Posterior vena cava (tissue), 2 donors: ENCODE data around the gene MIS12. TPM values are rescaled to one million over a fixed set of nuclear protein-coding genes. Genes with fewer than 3 reads are reported as not detected.

ENCODE experiments used
- DNase-seq: peaks from one replicate; pipeline ENCODE4 v3.0.0-alpha.2; 2020; ENCODE audit warnings: low spot score
- intact Hi-C, 2 donors: fragments of 100-400 bp; cut with DNase I; formaldehyde crosslinking; loops; one replicate each; pipeline versions ENCODE4 v1.14.1 to v1.14.2; 2022 to 2023
- total RNA-seq, 2 donors: library from RNA; stranded (reverse); fragmentation: NEBNext Ultra II Directional; extraction: Animal tissue kit (Norgen Biotek cat#: 25700); gene quantifications; one replicate each; pipeline ENCODE4 v1.2.1, GENCODE V29; 2021
- donor health status: DM: yes; HTN: yes; CAD: no.
- donor health status: DM: yes; HTN: yes; CAD: no.

Gene MIS12
- total RNA-seq, 2 donors from 2014 or later = 13.5 to 15.0 TPM

DNA sequence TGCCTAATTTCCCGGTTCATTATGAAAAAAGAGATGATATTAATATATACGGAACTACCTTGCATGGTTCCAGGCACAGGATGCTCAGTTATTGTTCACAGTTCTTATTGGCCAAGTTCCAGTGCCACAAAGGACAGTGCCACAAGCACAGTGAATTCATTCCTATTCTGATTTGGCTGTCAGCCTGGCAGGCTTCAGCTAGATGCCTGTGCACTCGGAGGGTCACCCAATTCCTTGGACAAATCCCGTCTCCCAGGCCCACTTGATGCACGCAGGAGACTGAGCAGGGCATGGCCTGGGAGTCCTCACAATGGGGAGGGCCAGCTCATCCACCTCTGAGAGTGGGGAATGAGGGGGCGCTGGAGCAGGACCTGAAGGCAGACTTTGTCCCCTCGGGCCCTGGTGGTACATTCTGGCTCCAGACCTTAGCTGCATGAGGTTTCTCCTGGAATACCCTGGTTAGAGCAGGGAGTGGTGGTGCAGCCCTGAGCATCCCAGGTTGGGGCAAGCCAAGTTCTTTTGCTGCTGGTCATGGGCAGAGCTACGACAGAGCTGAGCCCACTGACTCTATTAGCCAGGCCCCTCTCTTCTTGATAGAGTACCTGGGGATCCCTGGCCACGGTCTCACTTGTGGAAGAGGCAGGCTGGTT lies 41.4 kb downstream of the MIS12 start:
- intact Hi-C loops = no loop called here
- no peak for DNase-seq

DNA sequence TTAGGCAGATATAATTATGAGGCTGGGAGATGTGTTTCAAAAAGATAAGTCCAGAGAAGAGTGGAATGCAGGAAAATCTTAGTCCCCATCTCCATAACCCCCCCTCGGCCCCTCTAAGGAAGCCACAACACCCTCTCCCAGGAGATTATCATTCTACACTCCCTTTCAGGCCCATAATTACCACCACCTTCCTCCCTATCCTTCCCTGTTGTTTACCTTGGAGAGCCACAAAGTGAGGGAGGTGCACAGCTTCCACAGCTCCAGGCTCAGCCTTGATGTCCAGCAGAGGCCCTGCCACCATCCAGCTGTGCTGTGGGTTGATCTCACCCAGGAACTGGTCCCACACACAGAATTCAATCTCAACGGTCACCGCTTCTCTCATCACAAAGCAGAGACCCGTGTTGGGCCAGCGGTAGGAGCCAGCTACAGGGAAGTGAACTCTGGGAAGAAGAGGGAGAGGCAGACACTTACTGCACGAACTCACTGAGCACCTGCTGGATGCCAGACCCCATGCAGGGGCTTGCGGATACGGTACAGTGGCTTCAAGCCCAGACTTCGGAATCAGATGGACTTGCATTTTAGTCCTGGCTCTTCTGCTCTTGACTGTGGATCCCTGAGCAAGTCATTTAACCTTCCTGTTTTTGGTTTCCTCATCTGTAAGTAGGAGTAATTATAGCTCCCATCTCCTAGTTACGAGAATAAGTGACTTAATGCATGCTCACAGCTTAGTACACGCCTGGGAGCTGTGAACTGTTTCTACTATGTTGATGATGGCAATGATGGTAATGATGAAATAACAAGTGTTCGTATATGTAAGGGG lies 44.1 kb downstream of the MIS12 start:
- intact Hi-C loops = loop anchor here in 1 of 2 donors (10.0 kb wide), 1 partner anchor 364 kb away; no protein-coding TSS in a partner anchor
- no peak for DNase-seq

DNA sequence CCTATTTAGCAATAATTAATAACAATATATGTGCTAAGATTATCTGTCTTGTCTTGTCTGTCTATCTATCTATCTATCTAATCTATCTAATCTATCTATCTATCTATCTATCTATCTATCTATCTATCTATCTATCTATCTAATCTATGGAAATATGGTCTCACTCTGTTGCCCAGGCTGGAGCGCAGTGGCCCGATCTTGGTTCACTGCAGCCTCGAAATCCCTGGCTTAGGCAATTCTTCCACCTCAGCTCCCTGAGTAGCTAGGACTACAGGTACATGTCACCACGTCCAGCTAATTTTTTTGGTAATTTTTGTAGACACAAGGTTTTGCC lies 44.7 kb downstream of the MIS12 start:
- intact Hi-C loops = loop anchor here in 1 of 2 donors (10.0 kb wide), 1 partner anchor 364 kb away; no protein-coding TSS in a partner anchor
- DNase-seq = no peak

DNA sequence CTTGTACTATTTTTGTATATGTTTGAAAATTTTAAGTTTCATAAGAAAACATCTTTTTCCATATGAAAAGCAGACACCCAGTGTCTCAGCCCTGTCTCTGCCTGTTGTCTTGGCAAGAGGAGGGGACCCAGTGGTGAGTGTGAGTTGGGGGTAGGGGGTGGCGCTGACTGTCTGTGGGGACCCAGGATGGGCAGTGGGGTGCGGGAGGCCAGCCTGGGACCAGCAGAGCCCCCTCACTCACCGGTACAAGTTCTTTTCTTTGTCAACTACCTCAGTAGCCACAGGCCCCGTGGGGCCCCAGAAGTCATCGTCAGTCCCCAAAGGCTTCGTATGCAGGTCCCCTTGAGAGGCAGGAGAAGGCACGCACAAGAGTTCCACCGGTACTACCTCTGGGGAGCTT lies 46.2 kb downstream of the MIS12 start:
- intact Hi-C loops = loop anchor here in 1 of 2 donors (10.0 kb wide), 1 partner anchor 362 kb away; no protein-coding TSS in a partner anchor
- DNase-seq = no peak

DNA sequence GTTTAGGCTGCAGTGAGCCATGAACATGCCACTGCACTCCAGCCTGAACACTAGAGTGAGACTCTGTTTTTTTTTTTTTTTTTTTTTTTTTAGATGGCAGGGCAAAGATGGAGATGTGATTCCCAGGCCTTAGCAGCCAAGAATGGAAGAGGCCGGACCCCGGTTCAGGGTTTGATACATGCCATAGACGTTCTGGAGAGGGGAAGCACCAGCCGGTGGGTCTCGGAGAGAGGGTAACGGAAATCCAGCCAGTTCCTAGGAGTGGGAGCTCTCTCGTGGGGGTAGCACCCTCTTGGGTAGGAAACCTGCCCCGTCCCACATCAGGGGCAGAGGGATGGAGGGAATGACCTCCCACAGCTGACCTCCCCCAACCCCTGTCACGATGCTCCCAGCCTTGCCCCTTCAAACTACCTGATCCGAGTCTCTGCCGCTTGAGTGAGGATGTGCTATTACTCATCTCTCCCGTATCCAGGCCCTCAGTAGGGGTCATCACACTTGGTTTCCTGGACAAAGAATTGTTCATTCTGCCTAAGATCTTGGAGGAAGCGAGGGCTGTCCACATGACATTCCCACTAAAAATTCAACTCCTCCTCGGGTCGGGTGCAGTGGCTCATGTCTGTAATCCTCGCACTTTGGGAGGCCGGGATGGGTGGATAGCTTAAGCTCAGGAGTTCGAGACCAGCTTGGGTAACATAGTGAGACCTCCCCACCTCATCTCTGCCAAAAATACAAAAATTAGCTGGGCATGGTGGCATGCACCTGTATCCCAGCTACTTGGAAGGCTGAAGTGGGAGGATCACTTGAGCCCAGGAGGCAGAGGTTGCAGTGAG lies 47.3 kb downstream of the MIS12 start:
- intact Hi-C loops = loop anchor here in 1 of 2 donors (10.0 kb wide), 1 partner anchor 361 kb away; no protein-coding TSS in a partner anchor

DNA sequence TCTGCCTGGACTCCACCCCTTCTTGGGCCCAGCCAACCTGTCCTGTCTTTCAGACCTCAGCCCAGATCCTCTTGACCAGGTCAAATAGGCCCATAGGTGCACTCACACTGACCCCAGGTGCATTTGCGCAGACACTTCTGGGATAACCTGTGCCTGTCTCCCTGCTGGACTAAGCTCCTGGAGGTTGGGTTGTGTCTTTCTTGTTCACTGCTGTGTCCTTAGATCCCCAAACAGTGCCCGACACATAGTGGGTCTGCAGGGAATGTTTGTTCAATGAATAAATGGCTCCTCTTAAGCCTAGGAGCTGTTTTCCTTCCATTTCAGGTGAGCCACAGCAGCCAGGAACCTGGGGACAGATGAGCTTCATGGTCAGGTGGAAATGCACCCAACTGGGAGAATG lies 49.1 kb downstream of the MIS12 start:
- intact Hi-C loops = loop anchor here in 1 of 2 donors (10.0 kb wide), 1 partner anchor 359 kb away; no protein-coding TSS in a partner anchor
- no peak for DNase-seq

More for the DNA sequence above, 47.3 kb downstream of the MIS12 start:
- DNase-seq = peak; percentile 66

DNA sequence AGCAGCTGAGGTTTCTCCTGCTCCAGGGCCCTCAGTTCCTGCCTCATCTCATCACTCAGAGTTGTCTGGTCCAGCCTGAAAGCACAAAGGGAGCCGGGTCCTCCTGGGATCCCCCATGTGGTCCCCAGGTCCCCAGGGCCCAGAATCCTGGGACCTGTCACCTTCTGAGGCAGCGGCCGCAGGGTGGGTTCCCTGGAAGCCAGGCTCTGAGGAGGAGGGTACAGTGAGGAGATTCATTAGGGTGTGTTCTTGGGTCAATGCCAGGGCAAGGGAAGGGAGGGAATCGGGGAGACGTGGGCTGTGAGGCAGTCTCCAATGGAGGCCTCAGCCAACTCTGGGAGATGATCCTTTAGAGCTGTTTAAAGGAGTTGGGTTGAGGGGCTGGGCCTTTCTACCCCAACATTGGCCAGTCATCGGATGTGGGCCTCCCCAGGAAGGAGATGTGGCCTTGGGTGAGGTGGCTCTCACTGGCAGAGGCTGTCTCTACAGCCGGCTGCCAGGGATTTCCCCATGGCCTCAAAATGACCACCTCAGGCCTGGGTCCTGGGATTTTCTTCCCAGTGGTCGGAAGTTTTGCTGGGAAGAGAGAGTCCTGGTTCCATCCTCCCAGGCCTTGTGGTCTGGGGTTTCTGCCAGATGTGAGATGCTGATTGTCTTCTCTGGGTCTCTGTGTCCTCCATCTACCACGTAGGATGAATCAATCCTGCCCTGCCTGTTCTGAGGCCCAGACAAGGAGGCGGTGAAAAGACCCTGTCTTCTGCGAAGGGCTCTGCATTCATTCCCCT lies 50.7 kb downstream of the MIS12 start:
- intact Hi-C loops = loop anchor here in 1 of 2 donors (10.0 kb wide), 1 partner anchor 358 kb away; no protein-coding TSS in a partner anchor
- peak; percentile 70 for DNase-seq

DNA sequence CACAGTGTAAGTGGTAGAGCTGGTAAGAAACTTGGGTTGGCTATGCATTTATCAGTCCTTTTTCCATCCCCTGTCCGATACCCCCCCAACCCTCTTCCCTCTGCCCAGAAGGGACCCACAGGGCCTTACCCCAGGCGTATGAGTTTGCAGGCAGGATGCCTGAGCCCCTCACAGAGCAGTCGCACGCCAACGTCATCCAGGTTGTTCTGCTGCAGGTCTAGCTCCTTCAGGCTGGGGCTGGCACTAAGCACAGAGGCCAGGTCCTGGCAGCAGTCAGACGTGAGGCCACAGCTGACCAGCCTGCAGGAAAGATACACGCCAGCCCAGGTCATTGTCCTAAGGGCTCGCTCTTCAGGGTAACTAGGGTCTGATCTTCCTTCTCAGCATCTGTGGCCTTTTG lies 52.9 kb downstream of the MIS12 start:
- no peak for DNase-seq
- intact Hi-C loops = loop anchor here in 1 of 2 donors (10.0 kb wide), 1 partner anchor 356 kb away; no protein-coding TSS in a partner anchor

DNA sequence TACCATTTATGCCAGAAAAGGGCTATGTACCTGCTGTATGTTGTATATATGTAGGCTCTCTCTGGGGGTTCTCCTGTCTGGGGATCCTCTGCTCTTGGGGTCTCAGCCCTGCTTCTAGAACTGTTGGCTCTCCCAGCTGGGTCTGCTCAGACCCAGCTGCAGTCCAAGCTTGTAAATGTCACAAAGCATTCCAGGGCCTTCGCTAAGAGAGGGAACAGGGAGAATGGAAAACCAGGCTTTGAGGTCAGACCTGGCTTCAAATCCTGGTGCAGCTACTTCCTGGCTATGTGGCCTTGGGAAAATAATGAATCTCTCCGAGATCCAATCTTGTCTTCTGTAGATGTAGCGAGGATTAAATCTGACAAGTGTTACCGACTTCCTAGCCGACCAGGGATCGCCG lies 54.0 kb downstream of the MIS12 start:
- no peak for DNase-seq

More for the DNA sequence above, 54.0 kb downstream of the MIS12 start:
- intact Hi-C loops = no loop called here

Other genes starting within 250 kb of the MIS12 start
- gene RABEP1, start 204.3 kb upstream of the MIS12 start, total RNA-seq = 10 to 100 TPM; 41.5 to 47.3 TPM
- gene NUP88, start 66.9 kb upstream of the MIS12 start, total RNA-seq = 10 to 100 TPM; 35.9 to 49.1 TPM
- 10 to 100 TPM; 18.9 to 19.7 TPM for gene RPAIN, start 66.4 kb upstream of the MIS12 start, total RNA-seq
- 10 to 100 TPM; 66.4 to 74.3 TPM for gene C1QBP, start 47.4 kb upstream of the MIS12 start, total RNA-seq
- gene DHX33, start 17.6 kb upstream of the MIS12 start, total RNA-seq = 1 to 10 TPM; 7.4 to 9.9 TPM
- 10 to 100 TPM; 43.3 to 49.6 TPM for gene DERL2, start 388 bp upstream of the MIS12 start, total RNA-seq
- 10 to 100 TPM; 18.1 to 19.6 TPM for gene NLRP1, start 97.9 kb downstream of the MIS12 start, total RNA-seq